HL-60 (cell line): Measurements from ENCODE around the gene CYP17A1.

Source experiments
- DNase-seq, 2 experiments: peaks; one replicate each; pipeline ENCODE4 v3.0.0-alpha.2; 2010 to 2020; ENCODE audit warnings: low read depth in 1 of 2, low spot score in 1 of 2
- H3K27ac ChIP-seq: fragments of 250-450 bp; sonication (Bioruptor Pico); replicated peaks from 2 replicates; pipeline ENCODE4 v1.5.1; 2020; ENCODE audit warnings: mild to moderate bottlenecking, moderate library complexity
- H3K27me3 ChIP-seq: fragments of 250-450 bp; sonication (Bioruptor Pico); 2 replicates; pipeline ENCODE4 v1.5.1; 2021; ENCODE audit warnings: mild to moderate bottlenecking, moderate library complexity; ENCODE audit not compliant: insufficient read depth, poor library complexity, severe bottlenecking
- H3K4me3 ChIP-seq: replicated peaks from 2 replicates; pipeline ENCODE4 v1.5.1; 2011; ENCODE audit warnings: mild to moderate bottlenecking, control low read depth, low read length; ENCODE audit not compliant: insufficient read depth
- CTCF ChIP-seq: IDR thresholded peaks from one replicate; pipeline ENCODE4 v1.5.1; 2011; ENCODE audit warnings: low read length, control low read depth, inconsistent platforms; ENCODE audit not compliant: insufficient read depth
- GABPA ChIP-seq: IDR thresholded peaks from 2 replicates; pipeline ENCODE4 v1.6.1; 2012; ENCODE audit warnings: low read depth
- POLR2AphosphoS5 ChIP-seq: IDR thresholded peaks from 2 replicates; pipeline ENCODE4 v1.6.1; 2012; ENCODE audit warnings: low read depth
- REST ChIP-seq: IDR thresholded peaks from 2 replicates; pipeline ENCODE4 v1.6.1; 2012; ENCODE audit warnings: low read depth; ENCODE audit not compliant: insufficient replicate concordance
- SPI1 ChIP-seq: IDR thresholded peaks from 2 replicates; pipeline ENCODE4 v1.6.1; 2012; ENCODE audit warnings: low read depth, mild to moderate bottlenecking, borderline replicate concordance
- long read RNA-seq: library from polyadenylated mRNA; unstranded; transcript quantifications from one replicate; pipeline ENCODE4 v2.0.0, GENCODE V29; 2020

CYP17A1 gene
- long read RNA-seq, result 0 reads

- Histone ChIP-seq H3K27ac (no peak within 1 kb of the TSS), H3K4me3 (no peak within 1 kb of the TSS), H3K27me3 (no peaks in the 10 kb centered on the region)
- no peak for TF ChIP-seq CTCF
- TF ChIP-seq POLR2AphosphoS5, result no peak
- TF ChIP-seq GABPA, result no peak
- no peak for TF ChIP-seq REST
- no peak for TF ChIP-seq SPI1
- no peak for DNase-seq
Measured at GRCh38 chr10:102837230-102837721, at the start of gene CYP17A1. TSS of gene CYP17A1 (minus strand) at chr10:102837413. CDS start at chr10:102837361, 52 bp downstream.

- DNase-seq, result no peak
- Histone ChIP-seq H3K27ac (no peak overlapping the region), H3K4me3 (no peak overlapping the region), H3K27me3 (no peaks in the 10 kb centered on the region)
- TF ChIP-seq CTCF (no peak), POLR2AphosphoS5 (no peak), GABPA (no peak), REST (no peak), SPI1 (no peak)
Measured at GRCh38 chr10:102880256-102880655, 43.0 kb upstream of the CYP17A1 start.

GRCh38 chr10:102878629-102879028 is 41.4 kb upstream of the CYP17A1 start:
- TF ChIP-seq SPI1 (no peak), REST (no peak), CTCF (no peak), GABPA (no peak), POLR2AphosphoS5 (no peak)
- DNase-seq, result no peak
- Histone ChIP-seq H3K27me3 (no peaks in the 10 kb centered on the region), H3K27ac (no peak overlapping the region), H3K4me3 (no peak overlapping the region)
